IgD-negative memory B cell (primary cell): ENCODE results near the gene HS1BP3. TPM values are rescaled to one million over a fixed set of nuclear protein-coding genes. Genes with fewer than 3 reads are reported as not detected.

Source experiments
- H3K27ac Mint-ChIP-seq, 3 donors: one replicate each; pipeline ENCODE4 v1.8.0; 2020 to 2022; ENCODE audit warnings: mild to moderate bottlenecking in 3 of 3, mixed read lengths in 3 of 3, moderate library complexity in 1 of 3
- H3K27me3 Mint-ChIP-seq: one replicate; pipeline ENCODE4 v1.8.0; 2021; ENCODE audit warnings: mixed read lengths
- H3K36me3 Mint-ChIP-seq: one replicate; pipeline ENCODE4 v1.8.0; 2020; ENCODE audit warnings: mild to moderate bottlenecking, mixed read lengths
- H3K4me1 Mint-ChIP-seq, 3 donors: one replicate each; pipeline ENCODE4 v1.8.0; 2020 to 2022; ENCODE audit warnings: mixed read lengths in 3 of 3, mild to moderate bottlenecking in 1 of 3
- H3K4me3 Mint-ChIP-seq, 4 donors: one replicate each; pipeline ENCODE4 v1.8.0; 2020 to 2022; ENCODE audit warnings: mild to moderate bottlenecking in 4 of 4, mixed read lengths in 4 of 4, moderate library complexity in 3 of 4
- H3K9me3 Mint-ChIP-seq, 3 donors: one replicate each; pipeline ENCODE4 v1.8.0; 2020 to 2021; ENCODE audit warnings: mixed read lengths in 3 of 3, mild to moderate bottlenecking in 1 of 3
- polyA plus RNA-seq: library from polyadenylated mRNA; unstranded; fragments of 300-500 nt; fragmentation: Illumina TruSeq; gene quantifications from one replicate; pipeline ENCODE4 v1.2.3, GENCODE V29; 2021

The HS1BP3 gene
- polyA plus RNA-seq, 1 donor from 2014 or later, result 27.3 TPM

GRCh38 chr2:20626392-20626697 is 24.6 kb downstream of the HS1BP3 start:
- Mint-ChIP-seq H3K27me3 (no peaks in the 10 kb centered on the region), H3K36me3 (peaks cover 10% of the 10 kb centered on the region), H3K27ac (no peak overlapping the region)

DNA sequence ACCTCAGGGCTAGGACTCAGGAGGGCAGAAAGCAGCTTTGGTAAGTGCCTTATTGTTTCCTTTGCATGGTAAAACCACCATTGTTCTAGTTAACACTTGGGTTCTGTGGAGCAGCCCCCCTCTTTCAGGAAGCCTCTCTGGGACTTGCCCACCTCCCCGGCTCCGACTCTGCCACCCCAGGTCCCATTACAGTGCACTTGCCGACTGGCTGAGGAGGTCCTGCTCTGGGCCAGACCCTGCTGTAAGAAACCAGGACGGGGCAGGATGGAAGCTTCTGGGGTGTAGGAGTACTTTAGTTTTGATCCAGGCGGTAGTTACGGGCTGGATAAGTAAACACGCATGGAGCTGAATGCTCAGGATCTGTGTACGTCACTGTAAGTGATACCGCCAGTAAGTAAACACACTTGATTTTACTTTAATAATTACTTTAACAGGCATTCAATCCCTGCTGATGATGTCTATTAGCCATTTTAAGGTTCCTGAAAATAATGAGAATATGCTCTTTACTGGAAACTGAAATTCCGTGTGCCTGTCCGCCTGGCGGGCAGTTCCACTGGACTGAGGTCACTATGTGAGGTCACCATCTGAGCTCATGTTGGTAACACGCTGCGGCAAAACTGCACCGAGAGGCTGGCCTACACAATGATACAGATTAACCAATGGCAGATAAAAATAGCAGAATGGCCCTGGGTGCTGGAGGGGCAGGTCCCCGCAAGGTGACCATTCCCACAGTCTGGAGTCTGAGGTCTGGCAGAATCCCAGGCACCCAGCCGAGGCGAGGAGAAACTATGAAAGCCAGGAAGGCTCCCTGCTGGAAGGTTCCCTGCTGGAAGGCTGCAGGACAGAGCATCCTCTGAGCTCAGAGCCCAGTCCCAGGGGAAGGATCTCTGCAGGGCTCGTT is 25.2 kb downstream of the HS1BP3 start:
- H3K27ac Mint-ChIP-seq, result no peak overlapping the region
- peaks cover 10% of the 10 kb centered on the region for H3K36me3 Mint-ChIP-seq
- peak overlapping the region in 1 of 4 donors; percentile 17 for H3K4me3 Mint-ChIP-seq
- no peaks in the 10 kb centered on the region for H3K4me1 Mint-ChIP-seq
- no peaks in the 10 kb centered on the region for H3K27me3 Mint-ChIP-seq
- H3K9me3 Mint-ChIP-seq, result no peaks in the 10 kb centered on the region

More at GRCh38 chr2:20626392-20626697, 24.6 kb downstream of the HS1BP3 start:
- Mint-ChIP-seq H3K4me3 (no peak overlapping the region), H3K9me3 (no peaks in the 10 kb centered on the region), H3K4me1 (no peaks in the 10 kb centered on the region)

DNA sequence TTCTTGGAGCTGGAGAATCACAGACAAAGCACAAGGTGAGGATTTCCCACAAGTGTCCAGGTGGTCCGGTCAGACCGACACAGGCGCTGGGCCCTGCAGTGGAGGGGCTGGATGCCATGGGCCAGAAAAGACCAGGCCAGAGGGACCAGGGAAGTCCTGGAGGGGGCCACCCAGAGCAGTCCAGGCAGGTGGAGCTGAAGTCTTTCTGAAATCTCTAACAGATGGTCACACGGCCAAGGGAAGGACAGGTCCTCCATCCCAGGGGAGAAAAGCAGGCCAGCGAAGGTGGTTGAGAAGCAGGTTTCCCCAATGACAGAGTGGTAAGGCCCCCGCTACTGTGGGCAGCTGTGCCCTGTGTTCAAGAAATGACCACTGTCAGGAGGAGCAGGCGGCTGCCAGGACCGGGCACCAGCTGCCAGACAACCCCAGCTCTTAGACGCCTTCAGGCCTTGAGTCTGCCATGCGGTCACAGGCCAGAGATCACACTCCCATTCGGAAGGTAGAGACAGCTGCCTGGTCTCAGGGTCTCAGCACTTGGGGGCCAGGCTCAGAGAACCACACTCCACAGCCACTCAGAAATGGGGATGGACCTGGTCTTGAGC is 25.9 kb downstream of the HS1BP3 start:
- H3K36me3 Mint-ChIP-seq, result peaks cover 9% of the 10 kb centered on the region
- no peak overlapping the region for H3K27ac Mint-ChIP-seq
- no peak overlapping the region for H3K4me3 Mint-ChIP-seq
- H3K27me3 Mint-ChIP-seq, result no peaks in the 10 kb centered on the region
- H3K9me3 Mint-ChIP-seq, result no peaks in the 10 kb centered on the region
- no peaks in the 10 kb centered on the region for H3K4me1 Mint-ChIP-seq

DNA sequence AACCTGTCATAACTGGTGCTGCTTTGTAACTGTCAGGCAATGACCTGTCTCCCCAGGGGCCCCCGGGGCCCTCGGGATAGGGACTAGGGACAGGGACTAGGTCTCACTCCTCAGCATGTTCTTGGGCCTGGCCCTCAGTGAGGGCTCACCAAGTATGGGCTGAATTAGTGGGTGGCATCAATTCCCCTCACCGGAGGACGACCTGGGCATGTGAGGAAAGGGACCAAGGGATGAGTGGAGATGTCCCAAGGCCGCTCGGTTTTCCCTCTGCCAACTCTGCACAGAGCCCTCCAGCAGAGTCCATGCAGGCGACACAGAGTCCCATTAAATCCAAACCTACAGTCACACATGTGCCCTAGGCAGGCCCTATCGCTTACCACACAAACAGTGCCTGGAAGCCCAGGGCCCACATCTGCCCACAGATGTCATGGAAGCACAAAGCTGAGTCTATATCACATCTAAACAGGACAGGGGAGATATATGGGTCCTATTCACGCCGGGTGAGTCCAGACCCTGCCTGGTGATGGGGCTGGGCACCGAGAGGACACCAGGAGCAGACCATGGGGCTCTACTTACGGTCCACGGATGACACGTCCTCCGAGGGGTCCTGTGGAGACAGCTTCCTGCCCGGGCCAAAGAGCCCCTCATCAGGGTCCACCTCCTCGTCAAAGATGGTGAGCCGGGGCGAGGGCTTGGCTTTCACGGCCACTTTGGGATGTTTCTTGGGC is 26.6 kb downstream of the HS1BP3 start:
- no peaks in the 10 kb centered on the region for H3K9me3 Mint-ChIP-seq
- no peaks in the 10 kb centered on the region for H3K4me1 Mint-ChIP-seq
- H3K36me3 Mint-ChIP-seq, result peaks cover 9% of the 10 kb centered on the region
- H3K27me3 Mint-ChIP-seq, result no peaks in the 10 kb centered on the region
- H3K27ac Mint-ChIP-seq, result no peak overlapping the region
- no peak overlapping the region for H3K4me3 Mint-ChIP-seq

DNA sequence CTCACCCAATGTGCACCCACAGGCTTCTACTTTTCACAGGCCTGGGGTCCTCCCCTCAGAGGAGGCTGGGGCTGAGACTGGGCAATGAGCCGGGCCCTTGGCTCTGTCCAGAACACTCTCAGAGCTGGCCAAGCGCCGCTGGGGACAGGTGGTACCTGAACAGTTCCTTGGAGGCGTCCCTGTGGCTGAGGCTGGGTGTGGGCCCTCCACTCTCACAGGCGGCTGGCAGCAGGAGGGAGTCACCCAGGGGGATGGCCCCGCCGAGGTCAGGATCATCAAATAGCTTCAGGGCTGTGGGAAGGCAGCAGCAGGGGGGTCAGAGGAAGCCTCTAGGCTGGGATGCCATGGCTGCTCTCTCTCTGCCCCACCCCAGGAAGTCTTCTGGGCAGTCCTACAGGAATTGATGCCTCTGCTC is 27.1 kb downstream of the HS1BP3 start:
- Mint-ChIP-seq H3K36me3 (peaks cover 8% of the 10 kb centered on the region), H3K27me3 (no peaks in the 10 kb centered on the region), H3K9me3 (no peaks in the 10 kb centered on the region), H3K4me3 (no peak overlapping the region), H3K4me1 (no peaks in the 10 kb centered on the region), H3K27ac (no peak overlapping the region)

DNA sequence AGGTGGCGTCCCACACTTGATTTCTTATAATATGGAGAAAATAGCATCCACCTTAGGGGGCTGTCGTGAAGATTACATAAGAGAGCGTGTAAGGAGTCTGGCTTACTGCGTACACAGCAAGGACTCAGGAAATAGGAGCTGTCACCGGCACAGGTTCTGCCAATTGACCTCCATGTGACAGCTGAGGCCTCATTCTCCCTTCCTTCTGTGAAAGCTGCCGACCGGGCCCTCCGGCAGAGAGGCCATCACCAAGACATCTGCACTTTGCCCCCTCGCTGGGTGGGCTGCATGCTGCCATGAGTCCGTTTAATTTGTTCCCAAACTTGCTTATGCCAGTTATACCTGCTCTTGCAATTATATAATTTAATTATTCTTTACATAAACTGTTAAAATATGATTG is 27.7 kb downstream of the HS1BP3 start:
- no peak overlapping the region for H3K4me3 Mint-ChIP-seq
- H3K27ac Mint-ChIP-seq, result no peak overlapping the region
- H3K4me1 Mint-ChIP-seq, result no peaks in the 10 kb centered on the region
- no peaks in the 10 kb centered on the region for H3K27me3 Mint-ChIP-seq
- H3K36me3 Mint-ChIP-seq, result peaks cover 3% of the 10 kb centered on the region
- H3K9me3 Mint-ChIP-seq, result no peaks in the 10 kb centered on the region

GRCh38 chr2:20622731-20623130 is 28.2 kb downstream of the HS1BP3 start:
- Mint-ChIP-seq H3K36me3 (peaks cover 3% of the 10 kb centered on the region), H3K27me3 (no peaks in the 10 kb centered on the region), H3K4me3 (no peak overlapping the region), H3K4me1 (no peaks in the 10 kb centered on the region), H3K27ac (no peak overlapping the region), H3K9me3 (no peaks in the 10 kb centered on the region)

GRCh38 chr2:20622296-20622686 is 28.6 kb downstream of the HS1BP3 start:
- Mint-ChIP-seq H3K27me3 (no peaks in the 10 kb centered on the region), H3K9me3 (no peaks in the 10 kb centered on the region), H3K4me1 (no peaks in the 10 kb centered on the region), H3K27ac (no peak overlapping the region), H3K36me3 (peaks cover 5% of the 10 kb centered on the region), H3K4me3 (no peak overlapping the region)

GRCh38 chr2:20621366-20622295 is 29.3 kb downstream of the HS1BP3 start:
- Mint-ChIP-seq H3K9me3 (no peaks in the 10 kb centered on the region), H3K27ac (no peak overlapping the region), H3K36me3 (peaks cover 5% of the 10 kb centered on the region), H3K27me3 (no peaks in the 10 kb centered on the region), H3K4me3 (no peak overlapping the region), H3K4me1 (no peaks in the 10 kb centered on the region)

- Mint-ChIP-seq H3K36me3 (peaks cover 5% of the 10 kb centered on the region), H3K9me3 (no peaks in the 10 kb centered on the region), H3K4me1 (no peaks in the 10 kb centered on the region), H3K27me3 (no peaks in the 10 kb centered on the region), H3K27ac (no peak overlapping the region), H3K4me3 (no peak overlapping the region)
Measured at GRCh38 chr2:20620696-20621365, 30.1 kb downstream of the HS1BP3 start.

DNA sequence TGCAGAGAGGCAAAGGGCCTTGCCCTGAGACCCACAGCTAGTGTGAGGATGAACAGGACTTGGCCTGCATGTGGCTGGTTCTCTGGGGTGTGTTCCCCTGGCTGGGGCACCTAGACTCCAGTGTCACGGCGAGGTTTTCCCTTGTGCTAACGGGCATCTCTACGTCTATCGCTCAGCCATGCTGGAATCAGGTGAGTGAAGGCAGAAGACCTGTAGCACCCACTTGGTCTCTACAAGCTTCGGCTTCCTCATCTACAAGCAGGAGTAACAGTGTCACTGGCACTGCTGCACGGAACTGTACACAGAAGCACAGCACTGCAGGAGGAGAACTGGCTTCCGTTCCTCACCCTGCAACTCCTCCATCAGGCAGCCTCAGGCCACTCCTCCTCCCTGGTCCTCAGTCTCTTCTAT is 30.6 kb downstream of the HS1BP3 start:
- Mint-ChIP-seq H3K36me3 (peaks cover 5% of the 10 kb centered on the region), H3K4me1 (no peaks in the 10 kb centered on the region), H3K4me3 (no peak overlapping the region), H3K9me3 (no peaks in the 10 kb centered on the region), H3K27ac (no peak overlapping the region), H3K27me3 (no peaks in the 10 kb centered on the region)

DNA sequence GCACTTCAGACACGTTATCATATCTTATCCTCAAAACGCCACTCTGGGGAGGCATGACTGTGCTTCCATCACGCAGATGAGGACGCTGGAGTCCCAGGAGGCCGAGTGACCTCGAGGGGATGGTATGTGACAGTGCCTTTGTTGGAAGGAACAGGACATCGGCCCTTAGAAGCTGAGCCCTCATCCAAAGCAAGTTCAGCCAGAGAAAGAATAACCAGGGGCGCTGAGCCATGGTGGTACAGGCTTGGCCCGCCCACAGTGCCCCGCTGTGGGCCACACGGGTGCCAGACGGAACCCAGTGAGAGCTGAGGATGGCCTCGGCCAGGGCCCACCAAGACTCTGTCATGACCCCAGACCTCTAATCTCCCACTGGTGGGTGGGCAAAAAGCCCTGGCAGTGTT is 31.3 kb downstream of the HS1BP3 start:
- H3K27me3 Mint-ChIP-seq, result no peaks in the 10 kb centered on the region
- H3K36me3 Mint-ChIP-seq, result peaks cover 5% of the 10 kb centered on the region
- H3K27ac Mint-ChIP-seq, result no peak overlapping the region
- H3K4me1 Mint-ChIP-seq, result peaks cover 0 to under 1% (median 0%) of the 10 kb centered on the region in 3 donors
- H3K9me3 Mint-ChIP-seq, result no peaks in the 10 kb centered on the region
- no peak overlapping the region for H3K4me3 Mint-ChIP-seq

GRCh38 chr2:20618886-20619521 is 31.9 kb downstream of the HS1BP3 start:
- Mint-ChIP-seq H3K36me3 (peaks cover 7% of the 10 kb centered on the region), H3K4me1 (peaks cover 0 to 6% (median 4%) of the 10 kb centered on the region in 3 donors), H3K9me3 (no peaks in the 10 kb centered on the region), H3K27ac (no peak overlapping the region), H3K4me3 (no peak overlapping the region), H3K27me3 (no peaks in the 10 kb centered on the region)

GRCh38 chr2:20618468-20618885 is 32.4 kb downstream of the HS1BP3 start:
- Mint-ChIP-seq H3K9me3 (no peaks in the 10 kb centered on the region), H3K27me3 (no peaks in the 10 kb centered on the region), H3K4me3 (no peak overlapping the region), H3K36me3 (peaks cover 7% of the 10 kb centered on the region), H3K4me1 (peaks cover 0 to 6% (median 4%) of the 10 kb centered on the region in 3 donors), H3K27ac (no peak overlapping the region)
